OCI-LY1 (cell line): Measurements from ENCODE around the gene NAXD.

ENCODE experiments used
- CTCF ChIP-seq: fragments of 200-600 bp; sonication (generic), shearing (Covaris generic); IDR thresholded peaks from 2 replicates; pipeline ENCODE4 v1.5.1; 2017; ENCODE audit warnings: mild to moderate bottlenecking, antibody characterized with exemption, low read length, moderate library complexity, mixed read lengths
- EZH2 ChIP-seq: fragments of 200-600 bp; sonication (generic), shearing (Covaris generic); IDR thresholded peaks from 2 replicates; pipeline ENCODE4 v1.8.0; 2017; ENCODE audit warnings: borderline replicate concordance, mixed run types, mild to moderate bottlenecking, antibody characterized with exemption, low read length, moderate library complexity, mixed read lengths

- TF ChIP-seq CTCF (no peak), EZH2 (no peak)
Measured at GRCh38 chr13:110651271-110651670, 35.9 kb downstream of the NAXD start.
